LNCAP (cell line): ENCODE data around the gene RGP1.

Experiments
- CTCF ChIP-seq: fragments of 450-650 bp; IDR thresholded peaks from 2 replicates; pipeline ENCODE4 v1.5.1; 2017; ENCODE audit warnings: mild to moderate bottlenecking

Gene RGP1

GRCh38 chr9:35801328-35802128 is 52.4 kb downstream of the RGP1 start:
- no peak for TF ChIP-seq CTCF

- no peak for TF ChIP-seq CTCF
These were observed 57.0 kb downstream of the RGP1 start for GRCh38 chr9:35806101-35806500.
